GM12878 (cell line): ENCODE results near the gene FAAP100. TPM values are rescaled to one million over a fixed set of nuclear protein-coding genes. Genes with fewer than 3 reads are reported as not detected.

Source experiments
- ATAC-seq: fragments of 200-7000 bp; cut with Tn5 transposase; 3 replicates; pipeline ENCODE4 v1.9.1; 2020; ENCODE audit warnings: mild to moderate bottlenecking, moderate library complexity
- BruUV-seq: library from RNA; stranded (reverse); fragments of 400-500 nt; replicated peaks from 2 replicates; lab custom pipeline; 2021; lab: Mats Ljungman, UMichigan
- CTCF ChIA-PET: fragments of 300-600 bp; sonication (Branson Sonifier 250); formaldehyde crosslinking; extraction: SDS; loops from one replicate; lab custom pipeline; 2021; ENCODE audit warnings: inconsistent platforms; lab: Yijun Ruan, JAX
- POLR2A ChIA-PET: fragments of 350-600 bp; formaldehyde crosslinking; extraction: SDS; loops from one replicate; lab custom pipeline; 2021; ENCODE audit warnings: inconsistent platforms; lab: Charles Lee
- RAD21 ChIA-PET: fragments of 300-600 bp; sonication (Branson Sonifier 250); formaldehyde crosslinking; loops from one replicate; lab custom pipeline; 2023; ENCODE audit warnings: antibody characterized with exemption; ENCODE audit not compliant: unreplicated experiment; lab: Charles Lee
- SMC1A ChIA-PET: fragments of 300-600 bp; sonication (Branson Sonifier 250); formaldehyde crosslinking; loops from one replicate; lab custom pipeline; 2023; ENCODE audit not compliant: unreplicated experiment, uncharacterized antibody; lab: Charles Lee
- DNase-seq: peaks from one replicate; pipeline ENCODE4 v3.0.0-alpha.2; 2011; ENCODE audit warnings: low read depth, low spot score
- FAIRE-seq: peaks from 3 replicates; lab custom pipeline; 2011; peaks lifted over from hg19 to GRCh38; lab: Jason Lieb, UNC
- H2AFZ ChIP-seq: 2 replicates; pipeline ENCODE4 v1.6.0; 2011; ENCODE audit warnings: low read depth, low read length, control low read depth; ENCODE audit not compliant: control insufficient read depth
- H3K27ac ChIP-seq: 2 replicates; pipeline ENCODE4 v1.5.1; 2011; ENCODE audit warnings: control low read depth; ENCODE audit not compliant: control insufficient read depth, insufficient read depth
- H3K27me3 ChIP-seq, 2 experiments: replicated peaks in 1 of 2; 2 replicates each; pipeline versions ENCODE4 v1.6.0 to v1.6.1; 2011; ENCODE audit warnings: low read length in 1 of 2; ENCODE audit not compliant: control insufficient read depth in 2 of 2, insufficient read depth in 2 of 2
- H3K36me3 ChIP-seq, 2 experiments: 2 replicates each; pipeline ENCODE4 v1.5.1; 2011; ENCODE audit warnings: low read length in 1 of 2; ENCODE audit not compliant: control insufficient read depth in 2 of 2, insufficient read depth in 2 of 2
- H3K4me1 ChIP-seq: 2 replicates; pipeline ENCODE4 v1.6.1; 2011; ENCODE audit warnings: mild to moderate bottlenecking, low read length, moderate library complexity, mixed read lengths; ENCODE audit not compliant: control insufficient read depth, insufficient read depth
- H3K4me2 ChIP-seq: 2 replicates; pipeline ENCODE4 v1.6.0; 2011; ENCODE audit warnings: control low read depth; ENCODE audit not compliant: control insufficient read depth, insufficient read depth
- H3K4me3 ChIP-seq: fragments of 200-600 bp; sonication (generic); 2 replicates; pipeline ENCODE4 v1.5.1; 2016
- H3K79me2 ChIP-seq: 2 replicates; pipeline ENCODE4 v1.6.0; 2011; ENCODE audit warnings: low read length; ENCODE audit not compliant: control insufficient read depth, insufficient read depth
- H3K9ac ChIP-seq: 2 replicates; pipeline ENCODE4 v1.8.0; 2011; ENCODE audit warnings: low read length, control low read depth, mixed read lengths; ENCODE audit not compliant: control insufficient read depth, insufficient read depth
- H3K9me3 ChIP-seq: replicated peaks from 3 replicates; pipeline ENCODE4 v1.5.1; 2011; ENCODE audit warnings: mild to moderate bottlenecking, low read length; ENCODE audit not compliant: control insufficient read depth, insufficient read depth
- H4K20me1 ChIP-seq: 2 replicates; pipeline ENCODE4 v1.6.0; 2011; ENCODE audit not compliant: control insufficient read depth, insufficient read depth
- BACH1 ChIP-seq: fragments of 450-650 bp; IDR thresholded peaks from 2 replicates; pipeline ENCODE4 v1.6.1; 2017; ENCODE audit warnings: mild to moderate bottlenecking, borderline replicate concordance
- BHLHE40 ChIP-seq, 2 experiments: fragments of 450-650 bp in 1 of 2; IDR thresholded peaks; 2 replicates each; pipeline ENCODE4 v1.6.1; 2011 to 2017; ENCODE audit warnings: low read depth in 2 of 2, borderline replicate concordance in 1 of 2, improper control_type of control experiment in 1 of 2, low read length in 1 of 2, mild to moderate bottlenecking in 1 of 2
- CBX3 ChIP-seq: fragments of 200-600 bp; sonication (generic); IDR thresholded peaks from 2 replicates; pipeline ENCODE4 v1.6.1; 2016; ENCODE audit warnings: low read depth, borderline replicate concordance
- EGR1 ChIP-seq, 2 experiments: IDR thresholded peaks; 1 replicate in 1 of 2; 2 replicates in 1 of 2; pipeline ENCODE4 v1.6.1; 2011 to 2012; ENCODE audit warnings: low read depth in 2 of 2, low read length in 2 of 2, borderline replicate concordance in 1 of 2, mild to moderate bottlenecking in 1 of 2, moderate library complexity in 1 of 2
- HDGF ChIP-seq: fragments of 450-650 bp; IDR thresholded peaks from 2 replicates; pipeline ENCODE4 v1.6.1; 2016; ENCODE audit warnings: antibody characterized with exemption
- MEF2A ChIP-seq: IDR thresholded peaks from 2 replicates; pipeline ENCODE4 v1.6.1; 2011; ENCODE audit warnings: low read depth, mild to moderate bottlenecking, low read length, moderate library complexity; ENCODE audit not compliant: insufficient read depth
- MXI1 ChIP-seq: fragments of 150-350 bp; IDR thresholded peaks from 2 replicates; pipeline ENCODE4 v1.6.1; 2011; ENCODE audit warnings: low read depth, mild to moderate bottlenecking, inconsistent platforms, low read length, improper control_type of control experiment
- NBN ChIP-seq: fragments of 450-650 bp; IDR thresholded peaks from 2 replicates; pipeline ENCODE4 v1.6.1; 2016
- NFIC ChIP-seq: IDR thresholded peaks from 2 replicates; pipeline ENCODE4 v1.6.1; 2012; ENCODE audit warnings: low read depth, mild to moderate bottlenecking, inconsistent platforms, low read length, moderate library complexity
- NFYB ChIP-seq: IDR thresholded peaks from 2 replicates; pipeline ENCODE4 v1.6.1; 2011; ENCODE audit warnings: low read depth, mild to moderate bottlenecking, low read length, improper control_type of control experiment, moderate library complexity; ENCODE audit not compliant: insufficient read depth
- NR2F1 ChIP-seq: fragments of 450-650 bp; conservative IDR thresholded peaks from 2 replicates; pipeline ENCODE4 v1.6.1; 2017; ENCODE audit warnings: mild to moderate bottlenecking
- POLR2A ChIP-seq: IDR thresholded peaks from 2 replicates; pipeline ENCODE4 v1.6.1; 2011; ENCODE audit warnings: low read depth, mild to moderate bottlenecking, low read length
- POLR2AphosphoS5 ChIP-seq: IDR thresholded peaks from 2 replicates; pipeline ENCODE4 v1.6.1; 2011; ENCODE audit warnings: mild to moderate bottlenecking, low read length, inconsistent platforms
- SP1 ChIP-seq: IDR thresholded peaks from one replicate; pipeline ENCODE4 v1.6.1; 2011; ENCODE audit warnings: low read depth, low read length
- SPI1 ChIP-seq: IDR thresholded peaks from 2 replicates; pipeline ENCODE4 v1.6.1; 2011; ENCODE audit warnings: low read depth, mild to moderate bottlenecking, low read length, moderate library complexity, borderline replicate concordance; ENCODE audit not compliant: insufficient read depth
- TCF12 ChIP-seq: IDR thresholded peaks from 2 replicates; pipeline ENCODE4 v1.6.1; 2011; ENCODE audit warnings: low read depth, mild to moderate bottlenecking, low read length
- WGBS: methylation state at CpG from one replicate; pipeline ENCODE4 v1.1.6; 2016; ENCODE audit warnings: low lambda C conversion rate; ENCODE audit not compliant: insufficient replicate concordance, insufficient coverage; ENCODE audit errors: missing lambda C conversion rate; 5-methylcytosine and 5-hydroxymethylcytosine counted together
- in situ Hi-C: fragments of 300-500 bp; cut with MboI; formaldehyde crosslinking; loops from 9 replicates; pipeline ENCODE4 v1.14.3; 2018; ENCODE audit warnings: mixed read lengths
- intact Hi-C: fragments of 100-400 bp; cut with micrococcal nuclease; formaldehyde crosslinking; loops from one replicate; pipeline ENCODE4 v1.14.2; 2022; ENCODE audit not compliant: unreplicated experiment
- polyA plus RNA-seq, 11 experiments: library from polyadenylated mRNA; depleted of rRNA in 4 of 11; unstranded in 6 of 11; stranded (reverse) in 5 of 11; fragments of >200 nt; fragmentation: Nextera tagmentation in 4 of 11; fragmentation: Illumina TruSeq in 1 of 11; extraction: Ambion mirVana in 4 of 11; extraction: Trizol in 1 of 11; gene quantifications; 1 replicate in 1 of 11; 2 replicates in 10 of 11; pipeline versions ENCODE4 v1.2.1 to v1.2.3, GENCODE V29; 2011 to 2016; ENCODE audit warnings: inconsistent platforms in 2 of 11, missing spikeins in 2 of 11, low read depth in 1 of 11
- total RNA-seq, 4 experiments: library from RNA; depleted of rRNA in 3 of 4; stranded (reverse); fragments of >200 nt in 3 of 4; fragmentation: Illumina TruSeq in 1 of 4; extraction: Trizol in 1 of 4; gene quantifications; 2 replicates each; pipeline versions ENCODE4 v1.2.1 to v1.2.3, GENCODE V29; 2013 to 2021
- TF ChIP-seq, protein P1 (sequence below): fragments of 450-650 bp; conservative IDR thresholded peaks from 2 replicates; pipeline ENCODE4 v1.6.1; 2017; ENCODE audit warnings: mild to moderate bottlenecking, moderate library complexity

The FAAP100 gene
- total and polyA plus RNA-seq, 10 of the 15 experiments (the other 5 are each of a cell fraction or from before 2014, with no cell fraction given), result 0.11 to 46.2 (median 17.1) TPM

DNA sequence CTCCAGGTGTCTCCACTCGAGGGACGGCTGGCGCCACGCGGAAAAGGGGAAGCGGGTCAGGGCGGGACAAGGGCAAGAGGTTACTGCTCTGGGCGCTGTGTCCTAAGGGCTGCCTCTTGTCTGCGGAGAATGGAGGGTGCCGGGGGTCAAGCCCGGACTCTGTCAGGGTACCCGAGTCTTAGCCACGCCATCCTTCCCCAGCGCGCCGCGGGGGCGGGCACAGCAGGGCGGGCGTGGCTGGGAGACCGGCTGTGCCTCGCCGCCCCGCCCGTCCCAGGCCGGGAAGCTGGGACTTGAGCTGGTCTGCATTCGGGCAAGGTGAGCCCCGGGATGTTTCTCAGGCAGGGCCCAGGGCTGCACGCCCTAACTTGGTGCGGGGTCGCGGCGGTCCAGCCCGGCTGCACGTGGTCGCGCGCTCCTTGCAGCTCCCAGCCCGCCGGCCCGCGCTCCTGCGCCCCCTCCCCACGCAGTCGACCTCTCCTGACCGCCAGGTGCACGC, 33.3 kb downstream of the FAAP100 start:
- no peaks in the 10 kb centered on the region; a peak in 1 of 4 replicates for H3K36me3 ChIP-seq
- peak overlapping the region; percentile 72 for H3K4me3 ChIP-seq
- no TSS peak for BruUV-seq
- no peaks in the 10 kb centered on the region for H3K9me3 ChIP-seq
- peak overlapping the region; percentile 46 for H2AFZ ChIP-seq
- ChIA-PET POLR2A (interaction anchor here (0.5 to 2.8 kb wide), 7 partner anchors 10 to 421 kb away, joined by 3 to 34 read pairs (median 4); partner anchors contain the start of gene FAAP100), SMC1A (interaction anchor here (0.5 to 3.2 kb wide), 8 partner anchors 12 to 227 kb away, joined by 3 to 15 read pairs (median 4); partner anchors contain the start of gene FAAP100), RAD21 (interaction anchor here (0.8 to 7.6 kb wide), 6 partner anchors 8 to 165 kb away, joined by 3 to 44 read pairs (median 4); partner anchors contain the start of genes ARL16, FAAP100 and HGS), CTCF (interaction anchor here (1.3 to 5.5 kb wide), 7 partner anchors 11 to 82 kb away, joined by 4 to 47 read pairs (median 10); no protein-coding TSS in a partner anchor)
- H3K9ac ChIP-seq, result peak overlapping the region; percentile 78
- H3K79me2 ChIP-seq, result peaks cover 52% of the 10 kb centered on the region
- 1% methylated on average over 47 of the region's 47 CpGs for WGBS
- no peaks in the 10 kb centered on the region for H4K20me1 ChIP-seq
- TF ChIP-seq, protein P1, sequence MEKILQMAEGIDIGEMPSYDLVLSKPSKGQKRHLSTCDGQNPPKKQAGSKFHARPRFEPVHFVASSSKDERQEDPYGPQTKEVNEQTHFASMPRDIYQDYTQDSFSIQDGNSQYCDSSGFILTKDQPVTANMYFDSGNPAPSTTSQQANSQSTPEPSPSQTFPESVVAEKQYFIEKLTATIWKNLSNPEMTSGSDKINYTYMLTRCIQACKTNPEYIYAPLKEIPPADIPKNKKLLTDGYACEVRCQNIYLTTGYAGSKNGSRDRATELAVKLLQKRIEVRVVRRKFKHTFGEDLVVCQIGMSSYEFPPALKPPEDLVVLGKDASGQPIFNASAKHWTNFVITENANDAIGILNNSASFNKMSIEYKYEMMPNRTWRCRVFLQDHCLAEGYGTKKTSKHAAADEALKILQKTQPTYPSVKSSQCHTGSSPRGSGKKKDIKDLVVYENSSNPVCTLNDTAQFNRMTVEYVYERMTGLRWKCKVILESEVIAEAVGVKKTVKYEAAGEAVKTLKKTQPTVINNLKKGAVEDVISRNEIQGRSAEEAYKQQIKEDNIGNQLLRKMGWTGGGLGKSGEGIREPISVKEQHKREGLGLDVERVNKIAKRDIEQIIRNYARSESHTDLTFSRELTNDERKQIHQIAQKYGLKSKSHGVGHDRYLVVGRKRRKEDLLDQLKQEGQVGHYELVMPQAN, result no peak
- TF ChIP-seq BHLHE40 (IDR thresholded peaks at IDR 0.05; ENCODE audit: borderline replicate concordance in 1 of 2, low read depth in 2 of 2, low read length in 1 of 2), result peak in 1 of 2 experiments; percentile 3; a peak in 1 of 4 replicates
- no peak for TF ChIP-seq NFYB
- TF ChIP-seq MEF2A, result no peak
- peak; percentile 60; the same call in 1 of the 2 replicates for TF ChIP-seq POLR2AphosphoS5
- 0 out of 2 replicates have a peak, but pooled peaks have one; percentile 8 for TF ChIP-seq MXI1
- peak; percentile 57 for TF ChIP-seq TCF12
- peak in 1 of 2 experiments; percentile 89; a peak in 2 of 3 replicates for TF ChIP-seq EGR1 (IDR thresholded peaks at IDR 0.05; ENCODE audit: borderline replicate concordance in 1 of 2, low read depth in 2 of 2, low read length in 2 of 2)
- no peak for TF ChIP-seq BACH1
- 0 out of 2 replicates have a peak, but pooled peaks have one; percentile 10 for TF ChIP-seq NBN
- no peak for TF ChIP-seq NFIC
- TF ChIP-seq CBX3, result no peak
- TF ChIP-seq HDGF, result peak; percentile 17; the same call in 1 of the 2 replicates
- TF ChIP-seq POLR2A, result peak; percentile 39; the same call in 1 of the 2 replicates
- TF ChIP-seq SP1, result peak; percentile 4
- TF ChIP-seq SPI1, result peak; percentile 78; the same call in 1 of the 2 replicates
- peak; percentile 63; the same call in 1 of the 2 replicates for TF ChIP-seq NR2F1
- FAIRE-seq (no peak), ATAC-seq (peak; percentile 31), DNase-seq (no peak)
- in situ Hi-C loops (no loop called here), intact Hi-C loops (loop anchor here (5.0 to 10.0 kb wide), 2 partner anchors 83 to 264 kb away; no protein-coding TSS in a partner anchor)
- H3K4me2 ChIP-seq, result peak overlapping the region; percentile 97
- H3K4me1 ChIP-seq, result peaks cover 33% of the 10 kb centered on the region
- no peaks in the 10 kb centered on the region for H3K27me3 ChIP-seq
- peak overlapping the region; percentile 100 for H3K27ac ChIP-seq
